PC-9 (cell line): ENCODE data around the gene OSBPL7.

ENCODE experiments used
- EZH2 ChIP-seq: fragments of 200-600 bp; sonication (generic); IDR thresholded peaks from 2 replicates; pipeline ENCODE4 v1.8.0; 2017; ENCODE audit warnings: antibody characterized with exemption, low read depth
- TF ChIP-seq, protein P1 (sequence below): fragments of 200-600 bp; sonication (generic); conservative IDR thresholded peaks from 2 replicates; pipeline ENCODE4 v1.6.1; 2017; ENCODE audit warnings: mixed run types, antibody characterized with exemption, mild to moderate bottlenecking, moderate library complexity

DNA sequence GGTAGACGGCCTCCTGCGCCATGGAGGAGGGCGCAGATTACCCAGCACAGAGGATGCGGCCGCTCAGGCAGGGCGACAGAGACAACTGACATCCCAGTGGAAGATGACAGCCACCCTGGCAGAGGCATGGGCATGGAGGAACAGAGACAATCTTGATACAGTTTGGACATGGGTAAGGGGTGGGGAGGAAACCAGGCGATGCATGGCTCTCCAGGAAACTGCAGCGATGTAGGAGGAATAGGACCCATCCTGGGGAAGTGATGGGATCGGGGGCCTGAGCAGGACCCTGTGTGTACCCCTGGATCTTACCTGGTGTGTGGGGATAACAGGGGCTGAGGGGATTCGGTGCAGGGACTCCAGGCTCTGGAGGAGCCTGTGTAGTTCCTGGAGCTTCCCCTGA, 4.6 kb downstream of the OSBPL7 start:
- TF ChIP-seq EZH2: no peak
- TF ChIP-seq, protein P1, sequence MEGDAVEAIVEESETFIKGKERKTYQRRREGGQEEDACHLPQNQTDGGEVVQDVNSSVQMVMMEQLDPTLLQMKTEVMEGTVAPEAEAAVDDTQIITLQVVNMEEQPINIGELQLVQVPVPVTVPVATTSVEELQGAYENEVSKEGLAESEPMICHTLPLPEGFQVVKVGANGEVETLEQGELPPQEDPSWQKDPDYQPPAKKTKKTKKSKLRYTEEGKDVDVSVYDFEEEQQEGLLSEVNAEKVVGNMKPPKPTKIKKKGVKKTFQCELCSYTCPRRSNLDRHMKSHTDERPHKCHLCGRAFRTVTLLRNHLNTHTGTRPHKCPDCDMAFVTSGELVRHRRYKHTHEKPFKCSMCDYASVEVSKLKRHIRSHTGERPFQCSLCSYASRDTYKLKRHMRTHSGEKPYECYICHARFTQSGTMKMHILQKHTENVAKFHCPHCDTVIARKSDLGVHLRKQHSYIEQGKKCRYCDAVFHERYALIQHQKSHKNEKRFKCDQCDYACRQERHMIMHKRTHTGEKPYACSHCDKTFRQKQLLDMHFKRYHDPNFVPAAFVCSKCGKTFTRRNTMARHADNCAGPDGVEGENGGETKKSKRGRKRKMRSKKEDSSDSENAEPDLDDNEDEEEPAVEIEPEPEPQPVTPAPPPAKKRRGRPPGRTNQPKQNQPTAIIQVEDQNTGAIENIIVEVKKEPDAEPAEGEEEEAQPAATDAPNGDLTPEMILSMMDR: no peak
